DOHH2 (cell line): ENCODE measurements around the gene MUTYH.
"Not testable (repeated sequence)": the region's sequence is repeated elsewhere in the genome, so short reads cannot be mapped to it uniquely, and the experiment has no call there.

Experiments
- EZH2phosphoT487 ChIP-seq: fragments of 200-600 bp; sonication (generic); IDR thresholded peaks from 2 replicates; pipeline ENCODE4 v1.6.1; 2017; ENCODE audit warnings: borderline replicate concordance, mild to moderate bottlenecking, antibody characterized with exemption, low read length, moderate library complexity, mixed read lengths
- TF ChIP-seq, protein P1 (sequence below): fragments of 200-600 bp; sonication (generic); IDR thresholded peaks from one replicate; pipeline ENCODE4 v1.5.1; 2014; ENCODE audit warnings: antibody characterized with exemption, mild to moderate bottlenecking, low read depth, low read length; ENCODE audit not compliant: poor library complexity, severe bottlenecking

DNA sequence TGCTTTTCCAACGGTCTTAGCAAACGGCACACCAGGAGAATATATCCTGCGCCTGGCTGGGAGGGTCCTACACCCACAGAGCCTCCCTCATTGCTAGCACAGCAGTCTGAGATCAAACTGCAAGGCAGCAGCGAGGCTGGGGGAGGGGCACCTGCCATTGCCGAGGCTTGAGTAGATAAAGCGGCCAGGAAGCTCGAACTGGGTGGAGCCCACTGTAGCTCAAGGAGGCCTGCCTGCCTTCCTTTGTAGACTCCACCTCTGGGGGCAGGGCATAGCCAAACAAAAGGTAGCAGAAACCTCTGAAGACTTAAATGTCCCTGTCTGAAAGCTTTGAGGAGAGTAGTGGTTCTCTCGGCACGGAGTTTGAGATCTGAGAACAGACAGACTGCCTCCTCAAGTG, 55.4 kb downstream of the MUTYH start:
- TF ChIP-seq, protein P1, sequence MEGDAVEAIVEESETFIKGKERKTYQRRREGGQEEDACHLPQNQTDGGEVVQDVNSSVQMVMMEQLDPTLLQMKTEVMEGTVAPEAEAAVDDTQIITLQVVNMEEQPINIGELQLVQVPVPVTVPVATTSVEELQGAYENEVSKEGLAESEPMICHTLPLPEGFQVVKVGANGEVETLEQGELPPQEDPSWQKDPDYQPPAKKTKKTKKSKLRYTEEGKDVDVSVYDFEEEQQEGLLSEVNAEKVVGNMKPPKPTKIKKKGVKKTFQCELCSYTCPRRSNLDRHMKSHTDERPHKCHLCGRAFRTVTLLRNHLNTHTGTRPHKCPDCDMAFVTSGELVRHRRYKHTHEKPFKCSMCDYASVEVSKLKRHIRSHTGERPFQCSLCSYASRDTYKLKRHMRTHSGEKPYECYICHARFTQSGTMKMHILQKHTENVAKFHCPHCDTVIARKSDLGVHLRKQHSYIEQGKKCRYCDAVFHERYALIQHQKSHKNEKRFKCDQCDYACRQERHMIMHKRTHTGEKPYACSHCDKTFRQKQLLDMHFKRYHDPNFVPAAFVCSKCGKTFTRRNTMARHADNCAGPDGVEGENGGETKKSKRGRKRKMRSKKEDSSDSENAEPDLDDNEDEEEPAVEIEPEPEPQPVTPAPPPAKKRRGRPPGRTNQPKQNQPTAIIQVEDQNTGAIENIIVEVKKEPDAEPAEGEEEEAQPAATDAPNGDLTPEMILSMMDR, result not testable (repeated sequence)
- TF ChIP-seq EZH2phosphoT487, result not testable (repeated sequence)
